Smooth muscle cell of trachea (primary cell): Measurements from ENCODE around the gene CYP51A1. TPM values are rescaled to one million over a fixed set of nuclear protein-coding genes. Genes with fewer than 3 reads are reported as not detected.

Source experiments
- total RNA-seq: library from RNA; depleted of rRNA; stranded (reverse); fragments of >200 nt; gene quantifications from 2 replicates; pipeline ENCODE4 v1.2.1, GENCODE V29; 2014

The CYP51A1 gene
- 179 and 232 TPM in 2 replicates for total RNA-seq

DNA sequence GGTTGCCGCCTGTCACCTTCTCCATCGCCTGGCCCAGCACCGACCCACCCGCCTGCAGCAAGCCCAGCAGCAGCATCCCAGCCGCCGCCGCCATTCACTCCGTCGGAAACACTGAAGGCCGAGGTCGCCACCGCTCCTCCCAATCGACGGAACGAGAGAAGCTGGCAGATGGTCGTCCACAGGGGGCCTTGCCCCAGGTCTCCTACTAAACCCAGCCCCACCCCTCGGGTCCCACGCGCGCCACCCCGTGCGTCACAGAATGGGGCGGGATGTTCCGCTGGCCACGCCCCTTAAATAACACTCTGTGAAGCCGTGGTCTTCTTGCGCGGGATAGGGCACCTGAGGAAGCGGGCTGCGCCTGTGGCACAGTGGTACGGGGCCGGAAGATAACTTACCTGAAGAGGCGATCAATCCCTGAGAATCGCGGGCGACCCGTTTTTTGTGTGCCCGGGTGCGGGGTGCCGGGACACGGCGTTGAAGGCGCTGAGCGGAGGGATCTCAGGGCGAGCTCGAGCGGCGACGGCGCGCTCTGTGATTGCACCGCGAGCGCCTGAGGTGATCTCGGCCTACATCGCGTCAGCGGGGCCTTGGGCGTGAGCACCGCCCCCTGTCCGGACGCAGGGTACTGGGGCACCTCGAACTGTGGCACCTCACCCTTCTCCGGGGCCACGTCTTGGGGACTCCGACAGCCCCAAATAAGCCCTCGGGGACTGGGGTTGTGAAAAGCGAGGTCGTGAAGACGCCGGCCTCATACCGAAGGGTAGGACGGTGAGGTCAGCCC lies at the start of gene CYP51A1:
CYP51A1 (minus strand) TSS at position 207 of the 781 bp plus-strand sequence; CDS start at position 94, 113 bp downstream.

GRCh38 chr7:92178928-92179924 lies 44.9 kb upstream of the CYP51A1 start, which contains the start of gene LRRD1:
Gene LRRD1, minus strand, starts transcription at chr7:92179142. Its CDS starts 13,940 bp downstream, at chr7:92165202.

Other genes with a start within 250 kb of the CYP51A1 start
- 22.3 and 51.8 TPM in 2 replicates for gene AKAP9, start 193.6 kb downstream of the CYP51A1 start, total RNA-seq
- 0.15 TPM in 1 of 2 replicates, not detected in the other for gene LRRD1, start 44.7 kb upstream of the CYP51A1 start, total RNA-seq
- 51.9 and 72.3 TPM in 2 replicates for gene KRIT1, start 111.4 kb upstream of the CYP51A1 start, total RNA-seq
- gene ANKIB1, start 111.5 kb upstream of the CYP51A1 start, total RNA-seq: 58.6 and 65.2 TPM in 2 replicates